A673 (cell line): Measurements from ENCODE around the gene CLEC18B. TPM values are rescaled to one million over a fixed set of nuclear protein-coding genes. Genes with fewer than 3 reads are reported as not detected.
"Not testable (repeated sequence)": the region's sequence is repeated elsewhere in the genome, so short reads cannot be mapped to it uniquely, and the experiment has no call there.

Experiments used
- BruUV-seq: library from RNA; stranded (reverse); fragments of 400-500 nt; replicated peaks from 2 replicates; lab custom pipeline; 2021; lab: Mats Ljungman, UMichigan
- CTCF ChIA-PET: fragments of 300-600 bp; sonication (Branson Sonifier 250); formaldehyde crosslinking; loops from one replicate; lab custom pipeline; 2022; ENCODE audit warnings: antibody characterized with exemption; lab: Charles Lee
- POLR2A ChIA-PET: fragments of 300-600 bp; sonication (Branson Sonifier 250); formaldehyde crosslinking; loops from one replicate; lab custom pipeline; 2022; ENCODE audit warnings: antibody characterized with exemption; ENCODE audit not compliant: low non-redundant PET; lab: Charles Lee
- DNase-seq: peaks from one replicate; pipeline ENCODE4 v3.0.0-alpha.2; 2015; ENCODE audit warnings: low spot score
- H3K27ac ChIP-seq: fragments of 200-600 bp; sonication (generic); 2 replicates; pipeline ENCODE4 v1.5.1; 2016; ENCODE audit warnings: mixed run types, low read depth, mild to moderate bottlenecking, mixed read lengths, antibody characterized with exemption, low read length; ENCODE audit not compliant: poor library complexity, severe bottlenecking
- H3K27me3 ChIP-seq: fragments of 200-600 bp; sonication (generic); replicated peaks from 2 replicates; pipeline ENCODE4 v1.6.1; 2017; ENCODE audit warnings: mixed run types, low read depth, mild to moderate bottlenecking, mixed read lengths, antibody characterized with exemption, low read length; ENCODE audit not compliant: insufficient read depth, poor library complexity
- H3K36me3 ChIP-seq: fragments of 200-600 bp; sonication (generic); 2 replicates; pipeline ENCODE4 v1.6.1; 2016; ENCODE audit warnings: mixed run types, mild to moderate bottlenecking, mixed read lengths, antibody characterized with exemption, low read length; ENCODE audit not compliant: insufficient read depth, poor library complexity, severe bottlenecking
- H3K4me1 ChIP-seq: fragments of 200-600 bp; sonication (generic); 2 replicates; pipeline ENCODE4 v1.6.1; 2017; ENCODE audit warnings: mixed run types, mild to moderate bottlenecking, mixed read lengths, antibody characterized with exemption, low read length; ENCODE audit not compliant: insufficient read depth, poor library complexity, severe bottlenecking
- H3K4me3 ChIP-seq: fragments of 200-600 bp; sonication (generic); 2 replicates; pipeline ENCODE4 v1.5.1; 2016; ENCODE audit warnings: low read depth, mixed run types, mild to moderate bottlenecking, mixed read lengths, low read length; ENCODE audit not compliant: poor library complexity, severe bottlenecking
- H3K9me3 ChIP-seq: fragments of 200-600 bp; sonication (generic); 2 replicates; pipeline ENCODE4 v1.6.1; 2016; ENCODE audit warnings: mixed run types, low read depth, mild to moderate bottlenecking, mixed read lengths, antibody characterized with exemption, low read length; ENCODE audit not compliant: poor library complexity, severe bottlenecking
- intact Hi-C: fragments of 100-400 bp; cut with micrococcal nuclease; formaldehyde crosslinking; loops from one replicate; pipeline ENCODE4 v1.10.0; 2022; ENCODE audit not compliant: unreplicated experiment
- total RNA-seq: library from RNA; stranded (reverse); gene quantifications from 2 replicates; pipeline ENCODE4 v1.2.3, GENCODE V29; 2021

The CLEC18B gene
- total RNA-seq, 1 experiment from 2014 or later: 37.7 TPM

DNA sequence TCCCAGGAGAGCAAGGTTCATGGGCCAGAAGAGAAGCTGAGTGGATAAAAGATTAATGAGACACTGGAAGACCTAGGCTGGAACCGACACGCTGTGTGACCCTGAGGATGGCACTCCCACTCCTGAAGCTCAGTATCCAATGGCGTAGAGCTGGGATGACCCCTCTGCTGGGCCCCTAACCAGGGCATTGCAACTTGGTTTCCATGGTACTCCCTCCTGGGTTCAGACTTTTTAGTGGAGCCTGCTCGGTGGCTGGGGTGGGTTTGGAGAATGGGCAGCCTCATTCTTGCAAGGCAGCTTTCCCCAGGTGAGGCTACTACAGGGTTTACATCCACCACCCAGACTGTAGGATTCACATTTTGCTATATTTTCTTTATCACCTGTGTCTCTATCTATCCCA, 2.4 kb upstream of the CLEC18B start:
- intact Hi-C loops, POLR2A ChIA-PET, H3K27ac ChIP-seq, H3K4me3 ChIP-seq, H3K4me1 ChIP-seq, H3K9me3 ChIP-seq, H3K36me3 ChIP-seq, BruUV-seq, H3K27me3 ChIP-seq, DNase-seq: not testable (repeated sequence)
- CTCF ChIA-PET: interaction anchor here (0.6 kb wide), 1 partner anchor 106 kb away, joined by 3 read pairs; no protein-coding TSS in a partner anchor

DNA sequence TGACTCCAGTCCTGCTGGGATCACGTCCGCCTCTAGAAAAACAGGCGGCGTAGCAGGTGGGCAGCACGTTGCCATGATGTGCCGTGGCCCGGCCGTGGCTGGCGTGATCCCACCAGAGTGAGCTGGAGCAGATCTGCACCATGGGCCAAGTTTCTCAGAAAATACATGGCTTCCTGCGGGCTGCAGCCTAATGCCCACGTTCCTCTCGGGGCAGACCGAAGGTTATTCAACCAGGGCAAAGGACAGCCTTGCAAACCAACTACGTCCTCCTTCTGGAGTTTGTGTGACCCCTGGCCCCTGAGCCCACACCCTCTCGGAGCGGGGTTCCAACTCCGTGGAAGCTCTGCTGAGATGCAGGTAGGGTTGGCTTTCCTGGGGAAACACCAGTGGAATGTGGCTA, 808 bp upstream of the CLEC18B start:
- H3K9me3 ChIP-seq, H3K4me1 ChIP-seq, DNase-seq, H3K4me3 ChIP-seq, BruUV-seq, H3K36me3 ChIP-seq, H3K27me3 ChIP-seq, intact Hi-C loops, CTCF ChIA-PET, POLR2A ChIA-PET, H3K27ac ChIP-seq: not testable (repeated sequence)

DNA sequence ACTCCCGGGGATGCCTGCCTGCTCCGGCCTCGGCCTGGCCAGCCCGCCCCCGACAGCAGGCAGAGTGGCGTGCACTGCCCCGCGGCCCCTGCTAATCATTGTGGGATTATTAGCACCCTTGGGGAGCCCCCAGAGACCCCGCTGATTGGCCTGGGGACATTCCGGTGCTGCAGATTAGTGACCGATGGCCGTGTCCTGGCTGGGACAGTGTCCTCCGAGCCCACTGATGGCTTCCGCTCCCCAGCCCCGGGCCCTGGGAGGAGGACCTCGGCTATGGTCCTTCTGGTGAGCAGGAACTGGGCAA, 156 bp upstream of the CLEC18B start:
- H3K27me3 ChIP-seq, BruUV-seq, H3K9me3 ChIP-seq, H3K27ac ChIP-seq, POLR2A ChIA-PET, intact Hi-C loops, H3K4me1 ChIP-seq, DNase-seq, CTCF ChIA-PET, H3K36me3 ChIP-seq, H3K4me3 ChIP-seq: not testable (repeated sequence)

DNA sequence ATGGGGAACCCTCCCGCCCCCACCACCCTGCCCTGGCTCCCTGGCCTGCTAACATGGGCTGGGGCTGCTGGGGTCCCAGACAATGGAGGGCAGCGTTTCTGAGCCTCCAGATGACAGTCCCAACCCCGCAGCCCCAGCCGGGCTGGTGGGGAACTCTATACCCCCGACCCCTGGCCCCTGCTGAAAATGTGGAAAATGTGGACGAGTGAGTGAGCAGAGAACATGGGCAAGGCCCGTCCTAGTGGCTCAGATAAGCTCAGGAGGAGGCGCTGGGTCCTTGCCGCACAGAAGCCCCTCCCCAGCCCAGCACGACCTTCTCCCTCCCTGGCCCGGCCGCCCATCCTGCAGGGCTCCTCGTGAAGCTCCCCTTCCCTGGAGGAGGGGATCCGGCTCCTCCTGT, 1.5 kb downstream of the CLEC18B start:
- H3K27ac ChIP-seq, H3K4me1 ChIP-seq, intact Hi-C loops, H3K9me3 ChIP-seq, H3K36me3 ChIP-seq, DNase-seq, CTCF ChIA-PET, H3K4me3 ChIP-seq, POLR2A ChIA-PET, BruUV-seq, H3K27me3 ChIP-seq: not testable (repeated sequence)

DNA sequence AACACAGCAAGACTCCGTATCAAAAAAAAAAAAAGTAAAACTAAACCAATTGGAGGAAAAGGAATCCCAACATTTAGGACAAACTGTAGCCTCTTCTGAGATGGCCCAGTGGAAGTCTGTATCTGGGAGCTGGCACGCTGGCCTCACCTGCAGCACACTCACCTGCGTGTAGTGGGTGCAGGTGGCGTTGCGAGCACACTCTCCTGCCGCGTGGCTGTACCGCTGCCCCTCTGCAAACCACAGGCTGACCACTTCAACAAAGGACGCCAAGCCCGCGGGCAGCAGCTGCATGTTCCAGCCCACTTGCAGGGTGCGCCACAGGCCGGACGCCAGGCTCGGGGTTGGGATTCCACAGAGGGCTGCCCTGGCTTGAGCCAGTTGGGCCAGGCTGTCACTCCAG, 3.4 kb downstream of the CLEC18B start:
- H3K27ac ChIP-seq, H3K4me1 ChIP-seq, BruUV-seq, H3K4me3 ChIP-seq, DNase-seq, CTCF ChIA-PET, H3K36me3 ChIP-seq, H3K9me3 ChIP-seq, intact Hi-C loops, H3K27me3 ChIP-seq, POLR2A ChIA-PET: not testable (repeated sequence)

DNA sequence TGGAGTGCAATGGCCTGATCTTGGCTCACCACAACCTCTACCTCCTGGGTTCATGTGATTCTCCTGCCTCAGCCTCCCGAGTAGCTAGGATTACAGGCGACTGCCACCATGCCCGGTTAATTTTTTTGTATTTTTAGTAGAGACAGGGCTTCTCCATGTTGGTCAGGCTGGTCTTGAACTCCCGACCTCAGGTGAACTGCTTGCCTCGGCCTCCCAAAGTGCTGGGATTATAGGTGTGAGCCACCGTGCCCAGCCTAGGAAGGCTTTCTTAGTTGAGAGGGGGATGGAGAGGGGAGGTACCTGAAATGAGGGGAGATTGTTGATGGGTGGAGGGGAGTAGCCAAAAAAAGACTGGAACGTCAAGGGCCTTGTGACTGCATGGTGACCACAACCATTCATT, 7.4 kb downstream of the CLEC18B start:
- H3K27me3 ChIP-seq, BruUV-seq, H3K27ac ChIP-seq, POLR2A ChIA-PET, H3K36me3 ChIP-seq, H3K4me3 ChIP-seq, H3K4me1 ChIP-seq, H3K9me3 ChIP-seq, CTCF ChIA-PET, DNase-seq, intact Hi-C loops: not testable (repeated sequence)

DNA sequence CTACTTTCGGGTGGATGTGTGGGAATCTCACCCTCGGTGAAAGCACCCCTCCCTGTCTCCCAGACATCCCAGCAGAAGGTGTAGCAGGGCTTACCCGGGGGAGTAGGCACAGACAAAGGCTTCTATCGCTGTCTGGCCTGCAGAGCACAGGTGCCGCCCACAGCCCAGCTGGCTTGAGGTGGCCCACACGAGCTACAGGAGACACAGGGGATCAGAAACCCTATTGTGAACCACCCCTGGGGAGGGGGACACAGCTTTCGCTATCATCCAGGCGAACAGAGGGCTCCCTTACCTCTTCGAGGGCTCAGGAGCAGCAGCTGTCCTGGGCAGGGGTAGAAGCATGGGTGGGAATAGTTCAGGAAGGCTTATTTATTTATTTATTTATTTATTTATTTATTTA, 7.8 kb downstream of the CLEC18B start:
- H3K27ac ChIP-seq, H3K4me1 ChIP-seq, POLR2A ChIA-PET, CTCF ChIA-PET, DNase-seq, H3K4me3 ChIP-seq, H3K9me3 ChIP-seq, H3K27me3 ChIP-seq, intact Hi-C loops, H3K36me3 ChIP-seq, BruUV-seq: not testable (repeated sequence)

DNA sequence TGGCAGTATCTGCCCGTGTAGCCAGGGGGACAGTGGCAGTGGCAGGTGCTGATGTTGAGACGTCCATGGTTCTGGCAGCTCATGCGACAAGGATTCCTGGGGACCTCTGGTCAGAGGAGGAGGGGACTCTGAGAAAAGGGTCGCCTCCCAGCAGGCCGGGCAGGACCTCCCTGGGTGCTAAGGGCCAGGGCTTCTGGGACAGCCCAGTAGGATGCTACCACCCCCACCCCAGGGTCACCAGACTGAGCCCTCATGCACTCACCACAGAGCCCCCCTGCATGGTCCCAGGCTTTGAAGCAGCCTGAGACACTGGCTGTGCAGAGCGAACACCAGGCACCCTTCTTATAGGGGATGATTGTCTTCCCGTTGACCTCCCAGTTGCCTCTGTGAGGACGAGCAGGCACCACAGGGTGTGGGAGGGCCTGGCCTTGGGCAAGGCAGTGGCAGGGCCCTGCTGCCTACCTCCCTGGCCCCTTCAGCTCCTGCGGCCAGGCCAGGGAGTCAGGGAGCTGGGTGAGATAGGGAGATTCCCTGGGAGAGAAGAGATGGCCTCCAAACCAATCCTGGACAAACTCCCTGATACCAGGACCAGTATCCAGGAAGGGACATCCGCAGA, 8.4 kb downstream of the CLEC18B start:
- CTCF ChIA-PET, DNase-seq, H3K27me3 ChIP-seq, POLR2A ChIA-PET, intact Hi-C loops, H3K27ac ChIP-seq, H3K36me3 ChIP-seq, BruUV-seq, H3K4me3 ChIP-seq, H3K9me3 ChIP-seq, H3K4me1 ChIP-seq: not testable (repeated sequence)
